A673 (cell line): ENCODE results near the gene ASB13. TPM values are rescaled to one million over a fixed set of nuclear protein-coding genes. Genes with fewer than 3 reads are reported as not detected.

Source experiments
- BruUV-seq: library from RNA; stranded (reverse); fragments of 400-500 nt; replicated peaks from 2 replicates; lab custom pipeline; 2021; lab: Mats Ljungman, UMichigan
- CTCF ChIA-PET: fragments of 300-600 bp; sonication (Branson Sonifier 250); formaldehyde crosslinking; loops from one replicate; lab custom pipeline; 2022; ENCODE audit warnings: antibody characterized with exemption; lab: Charles Lee
- POLR2A ChIA-PET: fragments of 300-600 bp; sonication (Branson Sonifier 250); formaldehyde crosslinking; loops from one replicate; lab custom pipeline; 2022; ENCODE audit warnings: antibody characterized with exemption; ENCODE audit not compliant: low non-redundant PET; lab: Charles Lee
- DNase-seq: peaks from one replicate; pipeline ENCODE4 v3.0.0-alpha.2; 2015; ENCODE audit warnings: low spot score
- H3K27ac ChIP-seq: fragments of 200-600 bp; sonication (generic); 2 replicates; pipeline ENCODE4 v1.5.1; 2016; ENCODE audit warnings: mixed run types, low read depth, mild to moderate bottlenecking, mixed read lengths, antibody characterized with exemption, low read length; ENCODE audit not compliant: poor library complexity, severe bottlenecking
- H3K27me3 ChIP-seq: fragments of 200-600 bp; sonication (generic); replicated peaks from 2 replicates; pipeline ENCODE4 v1.6.1; 2017; ENCODE audit warnings: mixed run types, low read depth, mild to moderate bottlenecking, mixed read lengths, antibody characterized with exemption, low read length; ENCODE audit not compliant: insufficient read depth, poor library complexity
- H3K36me3 ChIP-seq: fragments of 200-600 bp; sonication (generic); 2 replicates; pipeline ENCODE4 v1.6.1; 2016; ENCODE audit warnings: mixed run types, mild to moderate bottlenecking, mixed read lengths, antibody characterized with exemption, low read length; ENCODE audit not compliant: insufficient read depth, poor library complexity, severe bottlenecking
- H3K4me1 ChIP-seq: fragments of 200-600 bp; sonication (generic); 2 replicates; pipeline ENCODE4 v1.6.1; 2017; ENCODE audit warnings: mixed run types, mild to moderate bottlenecking, mixed read lengths, antibody characterized with exemption, low read length; ENCODE audit not compliant: insufficient read depth, poor library complexity, severe bottlenecking
- H3K4me3 ChIP-seq: fragments of 200-600 bp; sonication (generic); 2 replicates; pipeline ENCODE4 v1.5.1; 2016; ENCODE audit warnings: low read depth, mixed run types, mild to moderate bottlenecking, mixed read lengths, low read length; ENCODE audit not compliant: poor library complexity, severe bottlenecking
- H3K9me3 ChIP-seq: fragments of 200-600 bp; sonication (generic); 2 replicates; pipeline ENCODE4 v1.6.1; 2016; ENCODE audit warnings: mixed run types, low read depth, mild to moderate bottlenecking, mixed read lengths, antibody characterized with exemption, low read length; ENCODE audit not compliant: poor library complexity, severe bottlenecking
- EZH2 ChIP-seq: fragments of 200-600 bp; sonication (generic); IDR thresholded peaks from 2 replicates; pipeline ENCODE4 v1.6.1; 2017; ENCODE audit warnings: borderline replicate concordance, low read depth, mild to moderate bottlenecking, mixed read lengths, antibody characterized with exemption, low read length; ENCODE audit not compliant: poor library complexity, severe bottlenecking
- intact Hi-C: fragments of 100-400 bp; cut with micrococcal nuclease; formaldehyde crosslinking; loops from one replicate; pipeline ENCODE4 v1.10.0; 2022; ENCODE audit not compliant: unreplicated experiment
- total RNA-seq: library from RNA; stranded (reverse); gene quantifications from 2 replicates; pipeline ENCODE4 v1.2.3, GENCODE V29; 2021
- TF ChIP-seq, protein P1 (sequence below): fragments of 300-800, 200-600 bp; sonication (generic); conservative IDR thresholded peaks from 2 replicates; pipeline ENCODE4 v1.5.1; 2017; ENCODE audit warnings: low read depth, mild to moderate bottlenecking, antibody characterized with exemption, low read length, moderate library complexity, mixed read lengths

ASB13 gene
- total RNA-seq, 1 experiment from 2014 or later: 11.9 TPM

DNA sequence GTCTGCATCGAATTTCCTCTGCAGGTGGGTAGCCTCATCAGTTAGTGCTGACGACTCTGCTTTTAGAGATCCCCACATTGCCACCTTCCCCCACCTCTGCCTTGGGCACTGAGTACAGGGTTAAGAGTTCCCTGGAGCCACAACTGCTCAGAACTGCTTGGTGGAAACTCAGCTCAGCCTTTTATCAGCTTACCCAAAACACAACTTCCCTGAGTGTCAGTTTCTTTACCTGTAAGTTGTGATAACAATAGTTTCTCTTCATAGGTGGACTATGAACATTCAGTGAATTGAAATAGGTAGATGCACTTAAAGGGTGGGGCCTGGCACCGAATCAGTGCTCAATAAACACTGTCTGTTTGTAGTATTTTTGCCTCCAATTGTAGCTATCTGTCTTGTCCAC is 11.3 kb downstream of the ASB13 start:
- CTCF ChIA-PET: no interaction called here
- Histone ChIP-seq H3K4me1 (no peaks in the 10 kb centered on the region), H3K4me3 (no peak overlapping the region), H3K27ac (no peak overlapping the region), H3K36me3 (no peaks in the 10 kb centered on the region), H3K27me3 (no peaks in the 10 kb centered on the region), H3K9me3 (no peaks in the 10 kb centered on the region)
- intact Hi-C loops: no loop called here
- DNase-seq: no peak
- POLR2A ChIA-PET: no interaction called here
- no peak for TF ChIP-seq EZH2
- TF ChIP-seq, protein P1, sequence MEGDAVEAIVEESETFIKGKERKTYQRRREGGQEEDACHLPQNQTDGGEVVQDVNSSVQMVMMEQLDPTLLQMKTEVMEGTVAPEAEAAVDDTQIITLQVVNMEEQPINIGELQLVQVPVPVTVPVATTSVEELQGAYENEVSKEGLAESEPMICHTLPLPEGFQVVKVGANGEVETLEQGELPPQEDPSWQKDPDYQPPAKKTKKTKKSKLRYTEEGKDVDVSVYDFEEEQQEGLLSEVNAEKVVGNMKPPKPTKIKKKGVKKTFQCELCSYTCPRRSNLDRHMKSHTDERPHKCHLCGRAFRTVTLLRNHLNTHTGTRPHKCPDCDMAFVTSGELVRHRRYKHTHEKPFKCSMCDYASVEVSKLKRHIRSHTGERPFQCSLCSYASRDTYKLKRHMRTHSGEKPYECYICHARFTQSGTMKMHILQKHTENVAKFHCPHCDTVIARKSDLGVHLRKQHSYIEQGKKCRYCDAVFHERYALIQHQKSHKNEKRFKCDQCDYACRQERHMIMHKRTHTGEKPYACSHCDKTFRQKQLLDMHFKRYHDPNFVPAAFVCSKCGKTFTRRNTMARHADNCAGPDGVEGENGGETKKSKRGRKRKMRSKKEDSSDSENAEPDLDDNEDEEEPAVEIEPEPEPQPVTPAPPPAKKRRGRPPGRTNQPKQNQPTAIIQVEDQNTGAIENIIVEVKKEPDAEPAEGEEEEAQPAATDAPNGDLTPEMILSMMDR: no peak
- no TSS peak for BruUV-seq

DNA sequence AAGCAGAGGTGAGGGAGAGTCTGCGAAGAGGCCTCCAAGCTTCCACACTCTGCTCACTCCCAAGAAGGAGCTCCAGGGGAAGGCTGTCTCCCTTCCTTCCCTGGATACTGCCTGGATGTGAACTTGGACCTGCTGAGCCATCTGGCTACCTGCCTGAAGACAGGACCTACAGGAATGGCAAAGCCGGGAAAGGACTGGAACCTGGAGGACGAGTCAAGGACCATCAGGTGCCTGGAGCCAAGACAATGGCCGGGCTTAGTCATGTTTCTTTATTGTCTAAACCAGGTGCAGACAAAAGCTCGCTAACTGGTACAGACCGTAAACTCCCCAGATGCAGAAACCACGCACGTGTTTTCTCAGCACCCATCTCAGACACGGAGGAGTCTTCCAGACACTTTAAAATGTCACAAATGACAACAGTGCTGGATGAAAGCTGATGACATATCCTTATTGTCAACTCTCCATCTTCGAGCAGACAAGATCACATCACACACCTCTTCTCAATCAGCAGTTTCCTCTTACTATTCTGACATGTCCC is 12.1 kb downstream of the ASB13 start:
- Histone ChIP-seq H3K27me3 (no peaks in the 10 kb centered on the region), H3K4me3 (no peak overlapping the region), H3K4me1 (no peaks in the 10 kb centered on the region), H3K27ac (no peak overlapping the region), H3K9me3 (no peaks in the 10 kb centered on the region), H3K36me3 (no peaks in the 10 kb centered on the region)
- no TSS peak for BruUV-seq
- no peak for TF ChIP-seq EZH2
- TF ChIP-seq, protein P1: no peak
- CTCF ChIA-PET: no interaction called here
- intact Hi-C loops: no loop called here
- POLR2A ChIA-PET: no interaction called here
- DNase-seq: no peak

DNA sequence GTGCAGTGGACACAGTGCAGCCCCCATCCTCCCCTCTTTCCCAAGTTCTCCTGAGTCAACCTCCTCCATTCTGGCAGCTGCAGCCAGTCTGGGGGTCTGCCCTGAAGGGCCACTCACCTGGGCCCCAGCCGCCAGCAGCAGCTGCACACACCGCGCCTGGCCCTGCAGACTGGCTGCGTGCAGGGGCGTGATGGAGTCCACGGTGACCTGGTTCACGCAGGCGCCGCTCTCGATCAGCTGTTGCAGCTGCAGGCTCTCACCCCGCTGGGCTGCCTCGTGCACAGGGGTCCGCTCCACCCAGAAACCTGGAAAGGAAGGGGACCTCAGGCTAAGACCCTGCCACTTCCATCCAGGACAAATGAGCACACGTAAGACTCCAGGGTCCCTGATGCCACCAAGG is 13.6 kb downstream of the ASB13 start:
- DNase-seq: no peak
- BruUV-seq: no TSS peak
- Histone ChIP-seq H3K36me3 (no peaks in the 10 kb centered on the region), H3K9me3 (no peaks in the 10 kb centered on the region), H3K4me1 (no peaks in the 10 kb centered on the region), H3K27me3 (no peaks in the 10 kb centered on the region), H3K27ac (no peak overlapping the region), H3K4me3 (no peak overlapping the region)
- no peak for TF ChIP-seq EZH2
- TF ChIP-seq, protein P1: no peak
- CTCF ChIA-PET: no interaction called here
- intact Hi-C loops: no loop called here
- POLR2A ChIA-PET: no interaction called here
